Measurements from ENCODE around the gene DAZ3.
"Not testable (repeated sequence)": the region's sequence is repeated elsewhere in the genome, so short reads cannot be mapped to it uniquely, and the experiment has no call there.

The DAZ3 gene

GRCh38 chrY:24813293-24813692 lies at the start of gene DAZ3:
Gene DAZ3 (minus strand): TSS chrY:24813393. CDS start chrY:24813185, 208 bp downstream.
- not testable (repeated sequence) for DNase-seq (ENCODE audit: low spot score)

- DNase-seq (ENCODE audit: low spot score), result not testable (repeated sequence)
Measured at GRCh38 chrY:24833619-24834018, 20.4 kb upstream of the DAZ3 start, which contains the start of gene DAZ4. Gene DAZ4 (plus strand): TSS chrY:24833919. CDS start chrY:24834127, 208 bp downstream.

GRCh38 chrY:24825069-24825468 lies 11.9 kb upstream of the DAZ3 start:
- not testable (repeated sequence) for DNase-seq (ENCODE audit: low spot score)

- not testable (repeated sequence) for DNase-seq (ENCODE audit: low spot score)
Measured at GRCh38 chrY:24824184-24824879, 11.1 kb upstream of the DAZ3 start.

GRCh38 chrY:24821836-24822235 lies 8.6 kb upstream of the DAZ3 start:
- not testable (repeated sequence) for DNase-seq (ENCODE audit: low spot score)
